DMS 273 treated with DMSO at 0.1 percent for 48 hours (cell line): Measurements from ENCODE around the gene COL6A1.
"Not testable (repeated sequence)": the region's sequence is repeated elsewhere in the genome, so short reads cannot be mapped to it uniquely, and the experiment has no call there.

Experiments used
- DNase-seq: peaks from one replicate; lab custom pipeline; 2025; lab: John Stamatoyannopoulos, UW

COL6A1 gene

DNA sequence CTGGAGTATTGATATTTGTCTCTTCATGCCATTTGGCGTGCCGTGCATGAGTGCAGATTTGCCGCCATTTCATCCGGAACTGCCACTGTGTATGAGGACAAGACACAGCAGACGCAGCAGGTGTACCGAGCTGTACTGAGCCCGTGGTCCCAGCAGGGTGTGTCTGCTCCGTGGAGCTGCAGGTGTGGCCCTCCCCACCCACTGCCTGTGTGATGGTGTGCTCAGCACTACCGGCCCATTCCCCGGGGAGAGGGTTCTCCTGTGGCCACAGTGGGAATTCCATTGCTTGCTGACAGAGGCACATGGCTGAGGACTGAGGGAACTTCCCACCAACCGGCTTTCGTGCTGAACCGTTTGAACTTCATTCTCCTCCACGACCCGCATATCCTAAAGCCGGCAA lies 34.3 kb upstream of the COL6A1 start:
- DNase-seq: no peak

- DNase-seq: no peak
These were observed 33.8 kb upstream of the COL6A1 start for GRCh38 chr21:45947716-45948255.

GRCh38 chr21:45948576-45949141 lies 32.9 kb upstream of the COL6A1 start:
- no peak for DNase-seq

- DNase-seq: no peak
These were observed 31.4 kb upstream of the COL6A1 start for GRCh38 chr21:45949928-45950739.

DNA sequence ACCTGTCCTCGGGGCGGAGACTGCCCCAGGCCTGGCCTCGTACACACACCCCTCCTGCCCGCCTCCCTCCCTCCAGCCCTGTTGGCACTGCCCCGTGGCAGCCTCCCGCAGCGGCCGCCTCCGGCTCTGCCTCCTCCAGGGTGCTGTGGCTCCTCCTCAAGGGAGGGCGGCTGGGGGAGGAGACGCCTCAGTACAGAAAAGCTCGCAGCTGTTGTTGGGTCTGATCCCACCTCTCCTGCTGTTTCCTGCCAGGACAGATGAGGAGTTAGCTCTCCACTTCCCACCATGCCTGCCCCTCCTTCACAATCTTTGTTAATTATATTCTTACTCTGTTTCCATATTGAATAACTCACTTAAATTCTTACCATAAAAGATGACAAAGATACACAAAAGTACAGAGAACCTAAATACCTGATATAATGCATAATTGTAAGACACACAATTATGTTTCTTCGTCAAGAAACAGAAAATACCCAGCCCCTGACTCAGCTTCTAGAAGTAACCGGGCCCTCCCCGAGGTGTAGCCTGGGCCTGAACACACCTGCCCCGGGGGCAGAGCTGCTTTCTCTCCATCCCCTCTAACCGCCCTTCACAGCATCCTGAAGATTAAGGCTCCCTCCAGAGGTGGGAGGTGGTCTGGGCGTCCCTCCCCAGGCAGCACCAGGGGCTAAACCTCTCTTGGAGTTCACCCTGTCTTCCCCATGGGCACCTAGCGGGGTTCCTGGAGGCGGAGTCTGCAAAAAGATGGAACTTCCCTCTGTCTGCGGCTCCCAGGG lies 30.6 kb upstream of the COL6A1 start:
- peak; percentile 83 for DNase-seq

- DNase-seq: no peak
These were observed 29.9 kb upstream of the COL6A1 start for GRCh38 chr21:45951676-45952075.

- not testable (repeated sequence) for DNase-seq
These were observed 29.0 kb upstream of the COL6A1 start for GRCh38 chr21:45952527-45952926.

- no peak for DNase-seq
These were observed 28.6 kb upstream of the COL6A1 start for GRCh38 chr21:45952974-45953373.

- DNase-seq: no peak
These were observed 27.3 kb upstream of the COL6A1 start for GRCh38 chr21:45954261-45954660.

DNA sequence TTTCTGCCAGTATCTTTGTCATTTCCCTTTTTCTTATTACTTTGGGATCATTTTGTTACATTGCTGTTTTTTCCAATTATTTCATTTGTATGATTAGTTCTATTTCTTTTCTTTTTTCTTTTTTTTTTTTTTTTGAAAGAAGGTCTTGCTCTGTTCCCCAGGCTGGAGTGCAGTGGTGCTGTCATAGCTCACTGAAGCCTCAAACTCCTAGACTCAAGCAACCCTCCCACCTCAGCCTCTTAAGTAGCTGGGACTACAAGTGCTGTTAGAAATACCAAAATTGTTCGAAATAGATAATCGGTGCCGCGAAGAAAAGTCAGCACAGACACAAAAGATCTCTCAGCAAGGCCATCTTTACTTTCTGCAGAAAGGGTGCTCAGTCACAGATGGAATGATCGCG lies 26.6 kb upstream of the COL6A1 start:
- no peak for DNase-seq

DNA sequence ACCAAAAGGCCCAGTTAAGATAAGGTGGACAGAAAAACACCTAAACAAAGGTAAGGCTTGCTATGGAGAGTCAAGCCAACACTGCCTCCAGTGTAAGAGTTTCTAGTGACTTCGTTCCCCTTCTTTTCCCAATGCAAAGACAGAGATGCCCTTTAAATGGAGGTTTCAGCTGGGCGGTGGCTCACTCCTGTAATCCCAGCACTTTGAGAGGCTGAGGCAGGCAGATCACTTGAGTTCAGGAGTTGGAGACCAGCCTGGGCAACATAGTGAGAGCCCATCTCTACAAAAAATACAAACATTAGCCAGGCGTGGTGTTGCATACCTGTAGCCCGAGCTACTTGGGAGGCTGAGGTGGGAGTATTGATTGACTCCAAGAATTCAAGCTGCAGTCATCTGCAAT lies 24.0 kb upstream of the COL6A1 start:
- no peak for DNase-seq

DNA sequence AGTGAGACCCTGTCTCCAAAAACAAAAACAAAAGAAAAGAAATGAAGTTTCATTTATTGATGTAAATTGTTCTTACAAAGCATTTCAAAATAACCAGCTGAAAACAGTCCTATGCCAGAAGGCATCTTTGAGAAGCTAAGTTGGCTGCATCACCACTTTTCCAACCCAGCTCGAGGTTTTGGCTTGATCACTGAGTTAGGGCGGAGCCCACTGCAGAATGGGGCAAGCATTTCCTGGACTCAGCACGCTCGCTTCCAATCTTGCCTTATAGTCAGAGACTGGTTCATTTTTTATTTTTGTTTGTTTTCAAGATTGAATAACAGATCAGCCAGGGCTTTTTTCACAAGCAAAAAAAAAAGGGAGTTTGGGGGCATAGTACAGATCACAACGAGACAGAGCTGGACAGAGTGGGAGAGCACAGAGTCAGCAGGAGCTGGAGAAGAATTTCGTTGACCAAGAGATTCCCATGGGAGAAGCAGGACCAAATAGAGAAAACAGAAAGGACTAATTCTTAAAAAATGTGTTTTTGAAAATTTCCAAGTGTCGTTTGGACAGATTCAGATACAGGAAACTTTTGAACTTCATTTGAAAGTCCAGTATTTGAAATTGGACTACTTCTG lies 23.5 kb upstream of the COL6A1 start:
- no peak for DNase-seq

- DNase-seq: no peak
These were observed 22.4 kb upstream of the COL6A1 start for GRCh38 chr21:45959182-45959581.

DNA sequence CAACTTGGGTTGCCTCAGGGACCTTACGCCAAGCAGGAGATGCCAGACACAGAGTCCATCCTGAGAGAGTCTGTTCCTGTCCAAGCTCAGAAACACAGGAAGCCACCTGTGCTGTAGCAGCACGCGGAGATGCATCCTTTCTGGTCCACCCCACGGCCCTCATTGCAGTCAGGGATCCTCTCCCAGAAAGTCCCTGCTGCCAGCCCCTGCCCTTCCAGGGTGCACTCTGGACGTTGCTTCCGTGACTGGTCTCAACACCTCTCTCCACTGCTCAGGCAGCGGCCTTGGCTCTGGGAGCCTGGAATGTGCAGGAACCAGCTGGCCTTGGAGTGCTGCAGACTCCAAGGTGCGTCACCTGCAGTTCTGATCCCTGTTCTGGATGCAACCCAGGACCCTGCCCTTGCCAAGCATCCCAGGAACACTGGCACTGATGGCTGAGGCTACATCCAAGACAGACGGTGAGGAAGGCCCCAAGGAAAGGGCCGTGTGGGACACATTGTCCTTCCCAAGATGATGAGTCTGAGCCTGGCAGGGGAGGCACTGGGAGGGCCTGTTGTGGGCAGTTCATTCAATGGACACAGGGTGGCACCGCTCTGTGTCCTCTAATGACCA lies 21.7 kb upstream of the COL6A1 start:
- DNase-seq: no peak

- not testable (repeated sequence) for DNase-seq
These were observed 20.2 kb upstream of the COL6A1 start for GRCh38 chr21:45961408-45961807.

- no peak for DNase-seq
These were observed 18.9 kb upstream of the COL6A1 start for GRCh38 chr21:45962531-45963231.

DNA sequence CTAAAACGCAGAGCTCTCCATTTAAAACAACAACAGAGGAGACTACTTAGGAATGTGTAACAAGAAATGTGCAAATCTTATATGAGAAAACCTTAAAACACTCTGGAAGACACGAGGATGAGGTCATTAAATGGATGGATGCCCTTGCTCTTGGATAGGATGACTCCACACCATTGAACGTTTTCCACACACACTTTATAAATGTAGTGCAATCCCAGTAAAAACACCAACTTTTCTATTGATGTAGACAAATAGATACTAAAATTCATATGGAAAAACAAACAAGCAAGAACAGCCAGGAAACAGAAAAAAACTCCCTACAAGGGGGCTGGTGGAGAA lies 18.4 kb upstream of the COL6A1 start:
- no peak for DNase-seq

GRCh38 chr21:45964649-45965048 lies 16.9 kb upstream of the COL6A1 start:
- DNase-seq: no peak

- DNase-seq: no peak
These were observed 16.3 kb upstream of the COL6A1 start for GRCh38 chr21:45965084-45965809.

GRCh38 chr21:45966791-45967394 lies 14.7 kb upstream of the COL6A1 start:
- DNase-seq: no peak
